Esophagus (tissue), 2 donors: ENCODE results near the gene CCBE1. TPM values are rescaled to one million over a fixed set of nuclear protein-coding genes. Genes with fewer than 3 reads are reported as not detected.

Experiments used
- H3K27ac ChIP-seq, 2 donors: one replicate each; pipeline ENCODE4 v1.5.1; 2013; ENCODE audit warnings: low read depth in 2 of 2, mild to moderate bottlenecking in 2 of 2, inconsistent platforms in 1 of 2, low read length in 1 of 2, moderate library complexity in 1 of 2
- H3K27me3 ChIP-seq, 2 donors: one replicate each; pipeline ENCODE4 v1.6.1; 2013; ENCODE audit warnings: low read length in 2 of 2, control low read depth in 1 of 2, mild to moderate bottlenecking in 1 of 2; ENCODE audit not compliant: insufficient read depth in 2 of 2, control insufficient read depth in 1 of 2
- H3K36me3 ChIP-seq, 2 donors: one replicate each; pipeline ENCODE4 v1.6.1; 2013; ENCODE audit warnings: low read length in 1 of 2; ENCODE audit not compliant: control insufficient read depth in 2 of 2, insufficient read depth in 2 of 2
- H3K4me1 ChIP-seq, 2 donors: one replicate each; pipeline ENCODE4 v1.6.1; 2013; ENCODE audit warnings: low read length in 1 of 2; ENCODE audit not compliant: control insufficient read depth in 2 of 2, insufficient read depth in 2 of 2
- H3K4me3 ChIP-seq, 2 donors: one replicate each; pipeline ENCODE4 v1.5.1; 2013; ENCODE audit warnings: low read length in 2 of 2, mild to moderate bottlenecking in 2 of 2, low read depth in 1 of 2, moderate library complexity in 1 of 2
- H3K9me3 ChIP-seq, 2 donors: one replicate each; pipeline ENCODE4 v1.6.1; 2013; ENCODE audit warnings: mild to moderate bottlenecking in 2 of 2, low read depth in 1 of 2, low read length in 1 of 2, moderate library complexity in 1 of 2; ENCODE audit not compliant: control insufficient read depth in 2 of 2, insufficient read depth in 1 of 2
- WGBS, 2 donors: extraction: QIAGEN DNeasy Blood & Tissue Kit; methylation state at CpG; one replicate each; pipeline ENCODE4 v1.1.7; 2013; 5-methylcytosine and 5-hydroxymethylcytosine counted together
- polyA plus RNA-seq, 2 donors: library from polyadenylated mRNA; stranded (reverse); fragments of 200-250 nt; gene quantifications; one replicate each; pipeline ENCODE4 v1.2.3, GENCODE V29; 2013
- donor health status: healthy with polysubstance abuse.
- donor health status: Bipolar disorder and iron deficiency.

CCBE1 gene
- polyA plus RNA-seq, 2 donors, result 0.18 to 0.34 TPM

- H3K4me1 ChIP-seq, result peaks cover 0 to 4% of the 10 kb centered on the region in 2 donors
- H3K9me3 ChIP-seq, result no peaks in the 10 kb centered on the region
- H3K36me3 ChIP-seq, result no peaks in the 10 kb centered on the region
- 35 to 37% methylated on average over 3 of the region's 3 CpGs for WGBS, 2 donors
- H3K27ac ChIP-seq, result no peak overlapping the region
- no peaks in the 10 kb centered on the region for H3K27me3 ChIP-seq
- H3K4me3 ChIP-seq, result no peak overlapping the region
Observed at GRCh38 chr18:59549503-59550173, 147.6 kb downstream of the CCBE1 start.

- no peak overlapping the region for H3K4me3 ChIP-seq
Observed at GRCh38 chr18:59547581-59548182, 149.5 kb downstream of the CCBE1 start.

GRCh38 chr18:59546188-59546587, 151.0 kb downstream of the CCBE1 start:
- Histone ChIP-seq H3K36me3 (no peaks in the 10 kb centered on the region), H3K27me3 (no peaks in the 10 kb centered on the region), H3K9me3 (no peaks in the 10 kb centered on the region), H3K27ac (no peak overlapping the region), H3K4me3 (no peak overlapping the region), H3K4me1 (peaks cover 0 to 4% of the 10 kb centered on the region in 2 donors)
- 53 to 63% methylated on average over 3 of the region's 3 CpGs for WGBS, 2 donors

More at GRCh38 chr18:59547581-59548182, 149.5 kb downstream of the CCBE1 start:
- Histone ChIP-seq H3K4me1 (peaks cover 0 to 4% of the 10 kb centered on the region in 2 donors), H3K27ac (peak overlapping the region in 1 of 2 donors; percentile 22), H3K9me3 (no peaks in the 10 kb centered on the region), H3K27me3 (no peaks in the 10 kb centered on the region), H3K36me3 (no peaks in the 10 kb centered on the region)
- 27 to 38% methylated on average over 11 of the region's 11 CpGs for WGBS, 2 donors

- Histone ChIP-seq H3K27me3 (no peaks in the 10 kb centered on the region), H3K27ac (no peak overlapping the region), H3K9me3 (peaks cover 0 to 4% of the 10 kb centered on the region in 2 donors), H3K4me1 (no peaks in the 10 kb centered on the region), H3K4me3 (no peak overlapping the region), H3K36me3 (no peaks in the 10 kb centered on the region)
- 46 to 55% methylated on average over 3 of the region's 3 CpGs for WGBS, 2 donors
Observed at GRCh38 chr18:59540780-59541179, 156.4 kb downstream of the CCBE1 start.

- no peak overlapping the region for H3K27ac ChIP-seq
- no peaks in the 10 kb centered on the region for H3K36me3 ChIP-seq
- no peaks in the 10 kb centered on the region for H3K27me3 ChIP-seq
- peaks cover 0 to 4% of the 10 kb centered on the region in 2 donors for H3K9me3 ChIP-seq
- no peak overlapping the region for H3K4me3 ChIP-seq
- no peaks in the 10 kb centered on the region for H3K4me1 ChIP-seq
Observed at GRCh38 chr18:59540346-59540745, 156.9 kb downstream of the CCBE1 start.

- H3K27ac ChIP-seq, result no peak overlapping the region
- no peaks in the 10 kb centered on the region for H3K4me1 ChIP-seq
- H3K36me3 ChIP-seq, result no peaks in the 10 kb centered on the region
- no peak overlapping the region for H3K4me3 ChIP-seq
- WGBS, 2 donors, result 87% methylated on average over 4 of the region's 4 CpGs
- peaks cover 0 to 4% of the 10 kb centered on the region in 2 donors for H3K9me3 ChIP-seq
- no peaks in the 10 kb centered on the region for H3K27me3 ChIP-seq
Observed at GRCh38 chr18:59539108-59539507, 158.1 kb downstream of the CCBE1 start.

GRCh38 chr18:59537579-59537978, 159.6 kb downstream of the CCBE1 start:
- WGBS, 2 donors, result 71 to 76% methylated on average over 3 of the region's 3 CpGs
- Histone ChIP-seq H3K9me3 (peaks cover 0 to 4% of the 10 kb centered on the region in 2 donors), H3K4me1 (no peaks in the 10 kb centered on the region), H3K36me3 (no peaks in the 10 kb centered on the region), H3K27ac (no peak overlapping the region), H3K27me3 (no peaks in the 10 kb centered on the region), H3K4me3 (no peak overlapping the region)

- H3K27me3 ChIP-seq, result no peaks in the 10 kb centered on the region
- H3K4me3 ChIP-seq, result no peak overlapping the region
- no peaks in the 10 kb centered on the region for H3K36me3 ChIP-seq
- H3K9me3 ChIP-seq, result peaks cover 0 to 4% of the 10 kb centered on the region in 2 donors
- H3K27ac ChIP-seq, result no peak overlapping the region
- H3K4me1 ChIP-seq, result no peaks in the 10 kb centered on the region
- WGBS, 2 donors, result 81 to 86% methylated on average over 8 of the region's 8 CpGs
Observed at GRCh38 chr18:59536166-59536565, 161.1 kb downstream of the CCBE1 start.

- no peaks in the 10 kb centered on the region for H3K4me1 ChIP-seq
- H3K4me3 ChIP-seq, result no peak overlapping the region
- 60 to 68% methylated on average over 6 of the region's 6 CpGs for WGBS, 2 donors
- no peak overlapping the region for H3K27ac ChIP-seq
- H3K27me3 ChIP-seq, result no peaks in the 10 kb centered on the region
- no peaks in the 10 kb centered on the region for H3K36me3 ChIP-seq
- H3K9me3 ChIP-seq, result peaks cover 0 to 4% of the 10 kb centered on the region in 2 donors
Observed at GRCh38 chr18:59535055-59535454, 162.2 kb downstream of the CCBE1 start.

GRCh38 chr18:59528866-59529265, 168.4 kb downstream of the CCBE1 start:
- Histone ChIP-seq H3K27ac (no peak overlapping the region), H3K4me1 (no peaks in the 10 kb centered on the region), H3K4me3 (no peak overlapping the region), H3K9me3 (no peaks in the 10 kb centered on the region), H3K27me3 (no peaks in the 10 kb centered on the region), H3K36me3 (no peaks in the 10 kb centered on the region)
- WGBS, 2 donors, result 84 to 86% methylated on average over 8 of the region's 8 CpGs
